GM19328 (cell line): ENCODE measurements around the gene ATP1A3.
"Not testable (repeated sequence)": the region's sequence is repeated elsewhere in the genome, so short reads cannot be mapped to it uniquely, and the experiment has no call there.

Source experiments
- ATAC-seq: cut with Tn5 transposase; IDR thresholded peaks from one replicate; pipeline ENCODE4 v1.9.1; 2021; ENCODE audit warnings: mild to moderate bottlenecking, moderate library complexity; ENCODE audit not compliant: unreplicated experiment

The ATP1A3 gene

GRCh38 chr19:41993612-41994483 is at the start of gene ATP1A3:
Gene ATP1A3 (minus strand): TSS chr19:41994230. CDS start chr19:41994076, 154 bp downstream.
- ATAC-seq = no peak

- no peak for ATAC-seq
Observed at GRCh38 chr19:42042455-42043170, 48.6 kb upstream of the ATP1A3 start.

DNA sequence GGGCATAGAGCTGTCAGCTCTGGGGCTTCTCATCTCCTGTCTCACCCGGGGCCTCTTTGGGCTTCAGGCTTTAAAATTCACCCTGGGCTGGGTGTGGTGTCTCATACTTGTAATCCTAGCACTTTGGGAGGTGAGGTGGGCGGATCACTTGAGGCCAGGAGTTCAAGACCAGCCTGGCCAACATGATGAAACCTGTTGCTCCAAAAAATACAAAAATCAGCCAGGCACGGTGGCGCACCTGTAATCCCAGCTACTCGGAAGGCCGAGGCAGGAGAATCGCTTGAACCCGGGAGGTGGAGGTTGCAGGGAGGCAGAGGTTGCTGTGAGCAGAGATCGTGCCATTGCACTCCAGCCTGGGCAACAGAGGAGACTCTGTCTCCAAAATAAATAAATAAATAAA is 46.5 kb upstream of the ATP1A3 start:
- not testable (repeated sequence) for ATAC-seq

- ATAC-seq = no peak
Observed at GRCh38 chr19:42040031-42040430, 46.0 kb upstream of the ATP1A3 start.

DNA sequence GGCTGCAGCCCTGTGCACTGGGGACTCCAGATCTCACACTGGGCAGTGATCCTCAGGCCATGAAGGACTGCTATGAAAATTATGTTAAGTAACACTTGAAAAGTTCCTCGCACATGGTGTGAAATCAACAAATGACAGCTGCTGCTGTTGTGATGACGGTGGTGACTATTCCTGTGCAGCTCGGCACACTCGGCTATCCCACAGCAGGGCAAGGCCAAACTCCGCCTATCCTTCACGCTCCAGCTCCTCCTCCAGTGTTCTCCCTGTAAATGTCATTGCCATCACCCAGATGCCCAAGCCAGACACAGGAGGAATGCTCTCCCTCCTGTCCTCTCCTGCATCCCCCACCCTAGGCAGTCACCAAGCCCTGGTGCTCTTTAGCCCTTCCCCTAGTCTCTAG is 44.6 kb upstream of the ATP1A3 start:
- no peak for ATAC-seq

DNA sequence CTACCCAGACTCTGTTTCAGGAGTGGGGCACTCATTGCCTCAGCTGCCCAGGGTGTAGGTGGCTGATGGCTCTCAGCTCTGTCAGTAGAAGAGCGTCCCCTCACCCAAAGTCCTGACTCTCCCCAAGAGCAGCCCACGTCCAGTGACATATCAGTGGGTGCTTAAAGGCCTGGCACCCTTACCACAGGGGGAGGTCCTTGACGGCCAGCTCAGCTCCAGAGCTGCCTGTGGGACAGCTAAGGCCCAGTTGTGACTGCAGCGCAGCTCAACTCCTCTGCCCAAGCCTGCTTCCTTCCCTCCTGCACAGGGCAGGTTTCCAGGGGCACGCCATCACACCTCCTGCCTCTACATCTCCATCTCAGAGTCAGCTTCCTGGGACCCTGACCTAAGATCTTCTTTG is 43.6 kb upstream of the ATP1A3 start:
- no peak for ATAC-seq

DNA sequence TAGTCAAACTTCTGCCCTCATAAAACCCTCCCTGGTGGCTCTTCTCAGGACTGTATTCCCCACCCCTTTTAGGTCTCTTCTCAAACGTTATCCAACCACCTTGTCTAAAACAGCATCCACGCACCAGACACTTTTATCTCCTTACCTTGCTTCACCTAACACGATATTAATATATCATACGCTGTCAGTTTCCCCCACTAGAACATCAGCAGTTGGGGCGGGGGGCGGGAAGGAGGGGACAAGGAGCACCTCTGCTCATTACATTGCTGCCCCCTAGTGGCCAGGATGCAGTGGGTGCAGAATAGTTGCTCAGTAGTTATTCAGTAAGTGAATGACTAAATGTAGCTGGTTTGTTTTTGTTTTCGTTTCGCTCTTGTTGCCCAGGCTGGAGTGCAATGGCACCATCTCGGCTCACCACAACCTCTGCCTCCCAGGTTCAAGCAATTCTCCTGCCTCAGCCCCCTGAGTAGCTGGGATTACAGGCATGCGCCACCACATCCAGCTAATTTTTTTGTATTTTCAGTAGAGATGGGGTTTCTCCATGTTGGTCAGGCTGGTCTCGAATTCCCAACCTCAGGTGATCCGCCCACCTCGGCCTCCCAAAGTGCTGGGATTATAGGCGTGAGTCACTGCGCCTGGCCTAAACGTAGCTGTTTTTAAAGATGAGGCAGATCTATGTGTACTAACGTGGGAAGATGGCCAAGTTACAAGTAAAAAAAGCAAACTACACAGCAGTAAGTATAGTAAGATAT is 40.8 kb upstream of the ATP1A3 start:
- ATAC-seq = not testable (repeated sequence)

- ATAC-seq = no peak
Observed at GRCh38 chr19:42033413-42033812, 39.4 kb upstream of the ATP1A3 start.

DNA sequence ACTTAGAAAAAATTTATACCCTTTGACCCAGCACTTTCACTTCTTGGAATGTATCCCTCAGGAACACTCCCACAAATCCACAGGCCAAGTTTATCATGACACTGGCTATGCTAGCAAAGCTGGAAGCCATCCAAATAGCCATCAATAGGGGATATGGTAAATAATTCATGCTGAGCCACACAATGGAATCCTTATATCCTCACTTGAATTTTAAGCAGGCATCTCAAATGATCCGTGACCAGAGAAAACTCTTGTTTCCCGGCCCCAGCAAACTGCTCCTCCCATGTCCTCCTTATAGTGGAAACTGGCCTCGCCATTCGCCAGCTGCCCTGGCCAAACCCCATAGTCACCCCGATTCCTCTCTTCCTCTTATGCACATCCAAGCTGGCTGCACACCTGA is 38.4 kb upstream of the ATP1A3 start:
- no peak for ATAC-seq

GRCh38 chr19:42030645-42031440 is 36.8 kb upstream of the ATP1A3 start:
- no peak for ATAC-seq

DNA sequence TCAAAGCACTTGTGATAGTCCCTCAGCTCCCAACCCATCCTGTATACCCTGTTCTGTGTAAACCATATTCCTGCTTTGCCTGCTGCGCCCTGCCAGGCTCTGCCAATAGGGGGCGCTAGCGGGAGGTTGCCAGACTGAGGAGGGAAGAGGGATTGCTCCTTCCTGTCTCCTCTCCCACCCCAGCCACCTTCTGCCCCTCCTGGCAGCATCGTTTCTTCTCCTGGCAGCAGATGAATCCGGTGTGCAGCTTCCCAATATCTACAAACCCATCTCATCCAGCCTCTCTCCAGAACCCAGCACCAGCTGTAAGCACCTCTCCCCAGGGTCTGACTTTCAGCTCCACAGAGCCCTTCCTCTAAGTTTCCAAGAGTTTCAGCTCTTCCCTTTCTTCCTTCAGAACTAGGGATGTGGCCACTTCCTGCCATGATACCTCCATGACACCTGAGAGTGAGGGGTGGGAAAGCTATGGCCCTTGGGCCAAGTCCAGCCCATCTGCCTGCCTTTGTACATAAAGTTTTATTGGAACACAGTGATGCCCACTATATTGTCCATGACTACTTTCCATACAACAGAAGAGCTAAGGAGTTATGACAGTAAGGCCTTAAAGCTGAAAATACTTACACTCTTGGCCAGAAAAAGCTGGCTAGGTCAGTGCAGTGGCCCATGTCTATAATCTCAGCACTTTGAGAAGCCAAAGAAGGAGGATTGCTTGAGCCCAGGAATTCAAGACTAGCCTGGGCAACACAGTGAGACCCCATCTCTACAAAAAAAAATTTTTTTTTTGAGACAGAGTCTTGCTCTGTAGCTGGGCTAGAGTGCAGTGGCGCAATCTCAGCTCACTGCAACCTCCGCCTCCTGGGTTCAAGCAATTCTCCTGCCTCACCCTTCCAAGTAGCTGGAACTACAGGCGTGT is 34.5 kb upstream of the ATP1A3 start:
- ATAC-seq = no peak

- no peak for ATAC-seq
Observed at GRCh38 chr19:42024622-42025111, 30.6 kb upstream of the ATP1A3 start.

DNA sequence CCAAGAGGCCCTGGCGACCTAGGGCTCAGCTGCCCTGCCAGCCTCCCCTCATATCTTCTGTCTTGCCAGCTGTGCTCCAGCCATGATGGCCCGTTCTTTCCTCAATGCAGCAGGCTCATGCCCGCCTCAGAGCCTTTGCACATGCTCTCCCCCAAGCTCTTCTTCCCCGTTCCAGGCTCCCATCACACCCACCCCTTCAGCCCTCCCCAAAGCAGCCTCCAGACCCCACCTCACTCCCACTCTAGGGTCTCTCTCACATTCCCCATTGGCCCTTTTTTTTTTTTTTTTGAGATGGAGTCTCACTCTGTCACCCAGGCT is 29.9 kb upstream of the ATP1A3 start:
- ATAC-seq = no peak

DNA sequence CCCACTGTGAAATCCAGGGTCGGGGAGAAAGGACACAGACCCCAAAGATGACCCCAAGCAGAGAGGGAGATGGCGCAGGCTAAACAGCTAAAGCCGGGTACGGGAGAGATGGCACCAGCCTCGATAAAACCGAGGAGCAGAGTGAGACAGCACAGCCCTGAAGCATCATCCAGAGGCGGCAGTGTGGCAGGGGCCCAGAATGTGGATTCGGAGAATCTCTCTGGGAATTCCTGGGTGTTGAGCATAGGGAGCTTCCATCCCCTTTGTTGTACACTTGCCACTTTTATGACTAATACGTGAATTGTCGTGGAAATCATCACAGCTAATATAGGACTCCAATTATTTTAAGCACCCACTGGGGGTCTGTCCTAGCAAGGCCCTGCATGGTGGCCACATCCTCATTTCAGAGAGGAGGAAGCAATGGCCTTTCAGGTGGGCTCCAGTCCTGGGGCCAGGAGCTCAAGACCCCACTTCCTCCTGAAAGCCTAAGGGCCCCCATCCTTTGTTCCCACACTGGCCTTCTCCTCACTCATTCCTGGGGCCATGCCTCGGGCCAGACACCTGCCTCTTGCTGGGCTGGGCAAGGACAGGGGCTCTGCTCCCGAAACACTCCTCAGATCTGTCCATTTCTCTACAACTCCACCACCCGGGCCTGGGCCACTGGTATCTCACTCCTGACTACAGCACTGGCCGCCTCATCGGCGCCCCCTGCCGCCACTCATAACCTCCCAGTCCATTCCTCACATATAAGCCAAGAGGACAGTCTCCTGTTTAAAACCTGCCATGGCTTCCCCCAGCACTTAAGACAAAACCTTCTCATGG is 29.3 kb upstream of the ATP1A3 start:
- no peak for ATAC-seq

GRCh38 chr19:42022616-42023015 is 28.6 kb upstream of the ATP1A3 start:
- no peak for ATAC-seq

DNA sequence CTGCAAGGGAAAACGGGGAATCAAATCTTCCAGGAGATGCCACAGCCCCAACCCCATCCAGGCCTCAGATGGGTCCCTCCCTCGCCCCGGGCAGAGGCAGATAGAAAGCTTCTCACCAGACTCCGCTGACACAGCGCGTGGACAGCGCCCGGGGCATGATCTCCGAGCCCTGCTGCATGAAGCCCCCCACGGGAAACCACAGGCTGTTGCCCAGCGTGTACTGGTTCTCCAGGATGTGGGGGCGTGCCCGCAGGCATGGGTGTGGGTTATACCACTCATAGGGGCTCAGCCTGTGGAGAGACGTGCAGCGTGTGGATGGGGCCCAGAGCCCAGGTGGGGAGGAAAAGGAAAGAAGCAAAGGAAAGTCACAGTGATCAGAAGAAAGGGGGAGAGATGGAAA is 27.2 kb upstream of the ATP1A3 start:
- ATAC-seq = no peak

- no peak for ATAC-seq
Observed at GRCh38 chr19:42018503-42019193, 24.6 kb upstream of the ATP1A3 start.

DNA sequence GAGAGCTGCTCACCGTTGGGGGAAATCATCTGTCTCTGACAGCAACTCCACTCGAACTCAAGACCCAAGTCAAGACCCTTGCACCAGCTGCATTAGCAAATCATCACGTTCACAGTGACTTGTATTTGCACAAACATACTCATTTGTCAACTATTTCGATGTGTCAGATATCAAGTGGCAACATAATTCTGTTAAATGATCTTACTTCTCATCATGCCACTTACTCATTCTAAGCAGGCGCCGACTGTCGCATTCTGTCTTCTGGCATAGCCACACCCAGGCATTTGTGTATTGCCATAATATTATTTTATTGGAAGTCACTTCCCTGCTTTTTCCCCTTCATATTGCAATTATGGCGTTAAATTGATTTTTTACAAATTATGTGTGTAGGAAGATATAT is 23.0 kb upstream of the ATP1A3 start:
- no peak for ATAC-seq
